ENCODE measurements around the gene ATXN2.
"Not testable (repeated sequence)": the region's sequence is repeated elsewhere in the genome, so short reads cannot be mapped to it uniquely, and the experiment has no call there.

The ATXN2 gene

DNA sequence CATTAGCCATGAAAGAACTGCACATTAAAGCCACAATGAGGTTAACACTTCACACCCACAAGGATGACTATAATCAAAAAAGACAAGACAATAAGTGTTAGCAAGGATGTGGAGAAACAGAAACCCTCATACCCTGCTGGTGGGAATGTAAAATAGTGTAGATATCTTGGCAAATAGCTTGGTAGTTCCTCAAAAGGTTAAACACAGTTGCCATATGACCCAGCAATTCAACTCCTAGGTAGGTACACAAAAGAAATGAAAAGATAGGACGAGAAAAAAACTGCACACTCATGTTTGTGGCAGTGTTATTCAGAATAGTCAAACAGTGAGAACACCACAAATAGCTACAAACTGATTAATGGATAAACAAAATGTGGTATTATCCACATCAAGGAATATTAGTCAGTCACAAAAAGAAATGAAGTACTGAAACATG lies 93.5 kb downstream of the ATXN2 start:
- no peak for DNase-seq

DNA sequence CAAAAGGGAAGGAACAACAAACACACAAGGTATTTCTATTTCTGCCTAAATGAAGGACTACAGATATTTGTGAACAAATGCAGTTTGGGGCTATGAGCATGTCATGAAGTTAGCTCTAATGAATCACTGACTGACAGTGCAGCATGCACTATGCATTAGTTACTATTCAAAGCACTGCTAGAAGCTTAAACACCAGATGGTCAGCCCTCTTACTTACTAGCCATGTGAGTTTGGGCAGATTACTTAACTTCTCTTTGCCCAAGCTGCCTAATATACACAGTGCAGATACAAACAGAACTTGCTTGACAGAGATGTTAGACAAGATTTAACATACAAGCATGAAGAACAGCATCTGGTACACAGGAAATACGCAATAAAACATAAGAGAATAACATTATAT lies 96.0 kb downstream of the ATXN2 start:
- no peak for DNase-seq

DNA sequence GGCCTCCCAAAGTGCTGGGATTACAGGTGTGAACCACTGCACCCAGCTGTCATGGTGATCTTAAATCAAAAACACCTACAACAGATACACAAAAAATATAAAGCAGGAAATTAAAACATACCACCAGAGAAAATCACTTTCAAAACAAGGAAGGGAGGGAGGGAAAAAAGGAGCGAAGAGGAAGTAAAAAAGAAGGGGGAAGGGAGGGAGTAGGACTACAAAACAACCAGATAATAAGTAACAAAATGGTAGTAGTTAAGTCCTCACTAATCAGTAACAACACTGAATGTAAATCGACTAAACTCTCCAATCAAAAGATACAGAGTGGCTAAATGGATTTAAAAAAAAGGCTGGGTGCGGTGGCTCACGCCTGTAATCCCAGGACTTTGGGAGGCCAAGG lies 104.4 kb downstream of the ATXN2 start:
- DNase-seq, result no peak

DNA sequence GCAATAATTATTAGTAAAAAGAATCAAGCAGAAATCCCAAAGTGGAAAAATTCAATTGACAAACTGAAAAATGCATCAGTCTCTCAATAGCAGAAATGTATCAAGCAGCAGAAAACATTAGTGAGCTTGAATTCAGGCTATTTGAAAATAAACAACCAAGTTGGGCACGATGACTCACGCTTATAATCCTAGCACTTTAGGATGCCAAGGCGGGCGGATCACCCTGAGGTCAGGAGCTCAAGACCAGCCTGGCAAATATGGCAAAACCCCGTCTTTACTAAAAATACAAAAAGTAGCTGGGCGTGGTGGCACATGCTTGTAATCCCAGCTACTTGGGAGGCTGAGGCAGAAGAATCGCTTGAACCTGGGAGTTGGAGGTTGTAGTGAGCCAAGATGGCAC lies 106.1 kb downstream of the ATXN2 start:
- DNase-seq, result not testable (repeated sequence)

DNA sequence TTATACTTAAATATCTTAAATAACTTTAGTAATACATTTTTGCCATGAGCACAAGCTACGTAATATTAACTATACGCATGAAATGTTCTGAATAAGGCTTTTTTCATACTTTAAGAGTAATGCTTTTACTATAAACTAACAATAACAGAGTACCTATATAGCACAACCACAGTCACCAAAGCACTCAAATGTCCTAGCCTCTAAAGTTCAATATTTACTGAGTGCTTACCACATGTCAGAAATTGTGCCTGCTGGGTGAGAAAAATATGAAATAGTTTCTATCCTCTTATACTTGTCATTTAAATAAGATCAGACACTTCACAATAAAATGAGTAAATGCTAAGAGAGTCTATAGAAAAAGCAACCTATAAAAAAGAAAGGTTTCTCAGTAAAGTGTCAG lies 110.3 kb downstream of the ATXN2 start:
- no peak for DNase-seq

DNA sequence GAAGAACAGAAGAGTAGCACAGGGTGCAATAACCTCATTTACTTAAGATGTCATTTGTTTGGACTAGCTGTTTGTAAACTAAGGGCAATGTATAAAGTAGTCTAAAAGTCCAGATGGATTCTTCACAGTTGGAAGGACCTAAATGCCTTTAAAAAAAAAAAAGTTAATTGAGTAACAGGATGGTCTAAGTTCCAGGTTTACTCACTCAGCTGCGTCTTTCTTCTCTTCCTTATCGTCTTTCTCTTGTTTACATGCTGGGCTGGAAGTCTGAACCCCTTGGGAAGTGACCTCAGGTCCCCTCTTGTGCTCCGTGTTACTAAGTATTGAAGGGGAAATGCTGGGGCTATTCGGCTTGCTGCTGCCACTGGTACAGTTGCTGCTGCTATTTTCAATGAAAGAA lies 110.8 kb downstream of the ATXN2 start:
- no peak for DNase-seq

DNA sequence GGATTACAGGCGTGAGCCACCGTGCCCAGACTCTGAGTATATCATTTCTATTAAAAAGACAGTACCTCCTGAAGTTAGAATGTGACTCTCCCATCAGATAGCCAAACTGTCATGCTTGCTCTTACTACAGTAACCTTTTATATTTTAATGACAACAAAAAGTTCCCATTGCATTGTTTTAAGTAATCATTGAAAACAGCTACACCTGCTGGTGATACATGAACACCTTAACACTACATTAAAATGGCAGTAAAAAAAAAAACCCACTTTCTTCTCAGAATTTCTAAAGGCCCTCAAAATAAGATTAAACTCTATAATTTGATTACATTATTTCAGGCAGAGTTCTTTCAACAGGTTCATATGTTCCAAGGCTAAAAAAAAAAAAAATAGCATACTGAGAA lies 116.7 kb downstream of the ATXN2 start:
- DNase-seq, result no peak

DNA sequence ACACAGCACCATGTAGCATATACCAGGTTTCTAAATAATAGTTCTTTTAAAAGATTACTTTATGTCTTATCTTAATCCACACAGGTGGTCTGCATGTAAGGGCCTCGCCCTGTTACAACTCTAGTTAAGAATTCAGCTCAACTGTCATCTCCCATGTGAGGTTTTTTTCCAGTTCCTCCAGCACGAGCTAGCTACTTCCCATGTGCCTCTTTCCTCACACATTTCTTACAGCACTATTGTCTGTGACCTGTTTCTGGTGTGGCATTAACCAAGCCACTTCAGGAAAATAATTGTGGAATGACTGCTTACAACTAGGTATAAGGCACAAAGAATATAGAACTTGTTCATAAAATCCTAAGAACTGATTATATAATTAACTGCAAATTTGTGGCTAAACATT lies 127.9 kb downstream of the ATXN2 start:
- DNase-seq, result no peak

DNA sequence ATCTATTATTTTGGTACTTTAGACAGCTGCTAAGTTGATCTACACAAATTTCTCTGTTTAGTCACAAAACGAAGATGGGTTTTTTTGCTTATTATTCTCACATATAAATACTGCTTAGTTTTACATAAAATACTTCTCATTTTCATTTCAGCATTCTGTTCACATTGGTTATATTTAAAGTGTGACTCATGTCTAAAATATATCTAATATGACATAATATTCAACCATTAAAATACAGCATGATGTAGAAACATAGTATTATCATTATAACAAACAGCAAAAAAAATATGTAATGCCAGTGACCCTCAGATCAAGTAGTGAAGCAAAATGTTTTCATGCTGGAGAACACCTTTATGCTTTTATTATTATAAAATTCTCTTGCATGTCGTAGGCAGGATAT lies 129.7 kb downstream of the ATXN2 start:
- no peak for DNase-seq

DNA sequence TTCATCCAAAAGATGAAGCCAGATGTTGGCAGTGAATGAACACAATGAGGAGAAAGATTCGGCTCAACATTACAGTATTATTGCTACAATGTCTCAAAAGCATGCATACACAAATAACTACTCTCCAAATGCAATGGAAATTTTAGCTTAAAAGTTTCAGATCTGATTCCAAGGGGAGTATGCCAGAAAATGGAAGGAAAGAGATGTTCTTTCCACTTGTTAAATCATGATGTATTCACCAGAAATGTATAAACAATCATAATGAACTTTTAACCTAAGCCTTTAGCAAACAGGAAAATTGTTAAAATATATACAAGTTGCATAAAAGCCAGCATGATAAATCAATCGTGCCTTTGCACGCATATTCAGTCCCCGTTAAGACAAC lies 131.3 kb downstream of the ATXN2 start:
- no peak for DNase-seq

DNA sequence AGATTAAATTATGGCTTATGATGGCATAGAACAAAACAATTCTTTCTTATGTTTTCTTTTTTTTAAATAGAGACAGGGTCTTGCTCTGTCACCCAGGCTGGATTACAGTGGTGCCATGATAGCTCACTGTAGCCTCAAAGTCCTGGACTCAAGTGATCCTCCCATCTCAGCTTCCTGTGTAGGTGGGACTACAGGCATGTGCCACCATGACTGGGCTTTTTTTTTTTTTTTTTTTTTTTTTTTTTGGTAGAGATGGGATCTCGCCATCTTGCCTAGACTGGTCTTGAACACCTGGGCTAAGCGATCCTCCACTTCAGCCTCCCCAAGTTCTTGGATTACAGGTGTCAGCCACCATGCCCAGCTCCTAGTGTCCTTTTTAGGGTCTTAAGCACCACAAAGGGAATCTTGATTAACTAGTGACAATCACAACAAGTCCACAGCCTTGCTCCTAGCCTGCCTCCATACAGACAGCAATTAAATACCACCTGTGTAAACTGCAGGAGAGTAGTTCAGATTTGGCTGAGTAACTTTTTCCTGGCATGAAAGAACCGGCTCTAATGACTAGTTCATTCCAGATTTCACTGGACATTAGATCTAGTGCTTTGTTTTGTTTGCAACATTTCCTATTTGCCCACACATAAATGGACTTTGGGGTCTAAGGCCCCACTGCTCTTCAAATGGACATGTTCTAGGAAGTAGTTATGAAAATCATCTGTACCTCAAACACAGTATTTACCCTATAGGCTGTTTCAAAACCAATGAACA lies 131.8 kb downstream of the ATXN2 start:
- DNase-seq, result no peak

DNA sequence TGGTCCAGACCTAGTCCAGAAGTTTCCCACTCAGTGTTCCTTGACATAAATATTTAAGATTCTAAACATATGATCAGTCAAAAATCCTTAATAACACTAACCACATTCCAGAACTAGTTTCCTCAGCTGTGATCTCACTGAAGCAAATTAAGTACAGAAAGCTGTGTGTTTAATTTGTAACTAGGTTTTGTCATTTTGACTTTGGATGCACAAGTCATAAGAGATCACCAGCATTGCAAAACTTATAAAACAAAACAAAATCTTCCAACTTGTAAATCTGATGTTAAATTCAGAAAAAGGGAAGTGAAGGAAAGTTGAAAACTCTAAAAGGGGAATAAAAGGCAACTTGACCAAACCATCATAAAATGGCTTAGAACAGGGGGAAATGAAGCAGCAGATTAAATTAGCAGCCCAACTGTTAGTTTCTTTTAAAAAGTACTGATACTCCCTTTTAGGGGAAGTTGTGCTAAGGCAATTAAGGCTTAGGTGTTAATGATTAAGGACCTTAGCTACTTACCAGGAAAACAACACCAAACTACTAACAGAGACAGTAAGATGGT lies 136.8 kb downstream of the ATXN2 start:
- no peak for DNase-seq

DNA sequence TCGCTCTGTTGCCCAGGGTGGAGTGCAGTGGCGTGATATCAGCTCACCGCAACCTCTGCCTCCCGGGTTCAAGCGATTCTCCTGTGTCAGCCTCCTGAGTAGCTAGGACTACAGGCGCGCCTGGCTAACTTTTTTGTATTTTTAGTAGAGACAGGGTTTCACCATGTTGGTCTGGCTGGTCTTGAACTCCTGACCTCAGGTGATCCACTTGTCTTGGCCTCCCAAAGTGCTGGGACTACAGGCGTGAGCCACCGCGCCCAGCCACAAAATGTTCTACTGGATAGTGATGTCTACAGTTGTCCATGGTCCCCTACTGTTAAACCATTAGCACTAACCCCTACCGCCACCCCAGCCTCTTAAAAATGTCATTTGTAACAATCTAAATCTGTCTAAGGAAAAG lies 139.0 kb downstream of the ATXN2 start:
- DNase-seq, result not testable (repeated sequence)

DNA sequence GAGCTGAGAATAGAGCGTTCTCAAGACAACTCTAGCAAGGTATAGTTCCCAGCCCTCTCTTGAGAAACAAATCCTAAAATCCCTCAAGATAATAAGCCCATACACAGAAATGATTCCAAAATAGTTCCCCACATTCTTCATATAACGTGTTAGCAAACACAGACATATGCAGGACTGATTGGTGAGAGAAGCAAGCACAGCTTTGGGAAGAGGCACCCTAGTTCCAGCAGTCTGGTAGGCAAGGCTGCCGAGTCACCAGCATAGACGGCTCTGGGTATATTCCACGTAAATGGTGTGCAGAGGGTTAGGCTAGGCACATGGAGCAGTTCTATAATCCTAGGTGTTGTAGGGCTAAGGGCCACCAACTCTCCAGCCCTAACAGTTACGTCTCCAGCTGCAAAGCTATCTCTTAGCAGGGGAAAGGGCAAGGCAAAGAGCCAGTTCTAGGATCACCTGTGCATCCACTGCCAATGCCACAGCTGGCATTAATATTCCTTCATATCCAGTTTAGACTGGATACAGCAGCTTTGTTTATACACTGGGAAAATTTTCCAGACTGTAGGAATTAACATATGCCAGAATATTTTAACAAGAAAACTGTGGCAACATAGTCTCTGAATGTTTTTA lies 140.5 kb downstream of the ATXN2 start:
- no peak for DNase-seq

DNA sequence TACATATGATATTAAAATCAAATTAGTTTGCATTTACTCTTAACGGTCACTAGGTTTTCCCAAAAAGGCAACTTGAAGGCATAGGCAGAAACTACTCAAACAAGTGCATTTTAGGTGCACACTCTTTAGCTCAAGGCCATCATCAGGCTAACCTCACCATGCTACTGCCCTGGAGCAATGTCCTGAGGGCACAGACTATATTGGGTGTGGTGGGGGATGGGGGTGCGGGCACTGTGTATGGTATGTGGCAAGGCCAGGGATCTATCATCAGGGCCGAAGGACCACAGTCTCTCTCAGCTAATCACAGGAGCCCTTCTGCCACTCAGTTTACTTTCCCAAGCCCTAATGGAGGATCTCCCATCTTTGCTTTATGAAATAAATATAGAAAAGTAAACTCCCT lies 141.5 kb downstream of the ATXN2 start:
- DNase-seq, result no peak

DNA sequence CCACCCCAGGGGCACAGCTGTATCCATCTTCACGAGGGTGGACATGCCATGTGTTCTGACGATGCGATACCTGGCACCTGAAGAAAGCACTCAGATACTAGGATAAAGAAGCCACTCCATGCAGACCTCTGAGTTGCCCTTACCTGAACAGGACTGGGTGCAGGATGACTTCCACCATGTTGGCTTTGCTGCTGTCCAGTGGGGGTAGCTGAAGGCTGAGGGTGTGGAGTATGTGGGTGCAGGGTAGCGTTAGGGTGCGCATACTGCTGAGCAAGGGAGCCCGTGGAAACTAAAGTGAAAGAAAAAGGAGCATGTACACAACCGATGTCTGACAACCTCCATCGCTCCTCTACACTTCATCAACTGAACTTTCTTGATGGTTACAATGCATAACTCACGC lies 142.0 kb downstream of the ATXN2 start:
- DNase-seq, result no peak

DNA sequence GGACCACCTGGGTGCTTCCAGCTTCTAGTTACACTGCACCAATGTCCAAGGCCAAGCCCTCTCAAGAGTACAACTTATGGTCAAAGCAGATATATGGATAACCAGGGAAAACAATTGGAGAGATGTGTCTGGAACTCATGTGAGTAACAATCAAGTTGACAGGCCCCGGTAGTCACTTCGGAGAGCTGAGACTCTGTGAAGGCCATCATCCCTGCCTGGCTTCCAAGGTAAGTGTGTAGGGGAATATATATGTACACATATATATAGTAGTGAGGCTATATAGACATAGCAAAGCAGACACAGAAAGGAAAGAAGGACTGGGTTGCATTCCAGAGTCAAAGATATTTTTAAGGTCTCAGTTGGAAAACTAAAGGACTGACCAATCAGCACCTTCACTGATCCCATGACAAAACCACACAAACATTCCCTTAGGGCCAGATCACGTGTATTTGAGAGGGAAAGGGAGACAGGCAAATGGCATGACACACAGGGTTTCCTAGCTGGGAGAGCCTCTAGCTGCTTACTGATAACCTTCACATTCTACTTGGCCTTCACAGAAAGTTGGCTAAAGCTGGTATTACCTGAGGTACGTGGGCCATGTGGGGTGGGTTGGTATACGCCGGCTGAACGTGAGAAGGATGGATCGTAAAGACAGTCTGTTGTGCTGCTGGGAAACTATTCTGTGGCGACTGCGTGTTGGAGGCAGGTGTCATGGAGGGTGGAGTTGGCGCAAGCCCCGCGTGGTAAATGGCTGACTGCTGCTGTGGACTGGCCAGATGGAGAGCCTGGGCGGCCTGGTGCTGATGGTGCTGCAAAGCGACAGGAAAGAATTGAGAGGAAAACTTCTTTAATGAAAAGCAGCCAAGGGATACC lies 143.4 kb downstream of the ATXN2 start:
- no peak for DNase-seq

DNA sequence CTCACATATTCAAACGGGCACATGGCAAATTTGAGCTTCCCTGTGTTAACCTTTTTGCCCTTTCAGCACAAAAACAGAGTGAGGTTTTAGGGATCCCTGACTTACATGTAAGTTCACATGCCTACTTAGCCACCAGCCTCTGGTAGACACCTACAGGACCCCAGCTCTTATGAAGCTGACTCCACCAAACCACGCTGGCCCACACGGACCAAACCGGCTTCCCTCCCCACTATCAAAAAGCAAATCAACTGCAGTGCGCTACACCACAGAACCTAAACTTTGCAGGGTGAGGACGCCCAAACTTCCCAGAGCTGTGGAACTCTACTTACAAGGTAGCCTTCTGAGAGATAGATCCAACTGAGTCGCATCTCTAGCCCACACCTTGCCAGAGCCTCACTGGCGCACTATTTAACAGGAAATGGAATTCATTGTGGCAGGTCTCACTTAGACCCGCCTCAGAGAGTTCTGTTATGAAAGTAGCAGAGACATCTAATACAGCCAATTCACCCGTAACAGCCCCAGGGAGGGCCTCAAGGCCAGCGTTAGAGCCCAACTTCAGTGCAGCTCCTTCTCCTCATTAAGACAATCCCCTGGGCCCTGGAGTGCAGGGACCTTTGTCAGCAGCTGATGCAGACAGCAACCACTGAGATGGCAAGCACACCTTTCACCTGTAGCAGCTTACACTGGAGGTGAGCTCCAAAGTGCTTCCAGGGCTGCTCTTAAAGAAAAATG lies 144.2 kb downstream of the ATXN2 start:
- DNase-seq, result no peak

DNA sequence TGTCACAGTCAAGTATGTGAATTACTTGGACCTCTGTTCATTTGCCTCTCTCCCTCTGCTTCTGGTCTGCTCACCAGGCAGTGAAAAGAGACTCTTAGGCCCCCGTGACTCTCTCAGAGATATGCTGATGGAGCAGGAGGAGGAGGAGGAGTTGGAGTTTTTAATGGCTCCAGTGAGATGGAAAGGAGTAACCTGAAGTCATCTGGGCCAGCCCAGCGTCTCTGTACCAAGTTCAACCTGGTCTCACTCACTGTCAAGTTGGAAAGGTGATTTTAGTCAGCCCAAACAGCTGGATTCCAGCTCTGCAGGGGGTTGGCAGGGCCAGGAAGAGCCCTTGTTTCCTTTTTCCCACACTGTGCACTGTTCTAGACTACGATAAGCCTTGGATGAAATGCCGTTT lies 144.8 kb downstream of the ATXN2 start:
- no peak for DNase-seq

DNA sequence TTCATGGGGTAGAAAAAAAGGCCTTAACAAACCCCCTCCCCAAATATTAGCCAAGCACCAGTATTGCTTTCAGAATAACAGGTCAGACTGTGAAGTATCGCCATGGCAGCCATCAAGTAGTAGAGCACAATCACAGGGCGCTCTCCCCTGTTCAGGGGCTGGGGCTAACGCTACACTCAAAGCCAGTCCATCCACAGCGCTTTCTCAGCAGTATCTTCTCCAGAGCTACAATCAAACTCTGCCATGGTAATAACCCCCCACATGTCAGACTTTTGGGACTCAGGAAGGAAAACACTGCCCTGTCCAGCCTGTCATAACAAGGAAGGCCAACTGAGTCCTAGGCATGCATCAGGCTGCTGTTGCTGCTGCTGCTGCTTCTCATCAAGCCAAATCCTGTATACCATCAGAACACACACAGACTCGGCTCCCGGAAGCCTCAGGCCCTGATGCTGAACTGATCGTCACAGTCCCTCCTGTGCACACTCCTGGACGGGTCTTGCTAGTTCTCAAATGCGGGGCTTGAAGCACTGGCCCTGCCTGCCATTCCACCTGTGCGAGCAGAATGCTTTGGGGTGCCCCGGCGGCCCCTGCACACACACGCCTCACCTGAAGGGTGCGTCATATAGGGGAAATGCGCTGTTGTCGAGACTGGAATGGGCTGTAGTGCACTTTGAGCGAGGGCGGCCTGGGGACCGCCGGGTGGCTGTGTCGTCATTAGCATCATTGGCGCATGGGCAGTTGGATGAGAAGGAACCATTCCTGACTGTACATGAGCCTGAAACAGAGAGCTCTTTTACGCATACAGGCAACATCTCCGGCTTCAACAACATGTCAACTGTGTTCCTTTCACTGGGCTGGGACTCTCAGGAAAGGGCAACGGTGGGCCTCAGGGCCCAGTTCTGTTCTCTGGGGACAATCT lies 145.8 kb downstream of the ATXN2 start:
- DNase-seq, result peak in 6 of 14 donors; percentile 32 to 65 (median 40)

DNA sequence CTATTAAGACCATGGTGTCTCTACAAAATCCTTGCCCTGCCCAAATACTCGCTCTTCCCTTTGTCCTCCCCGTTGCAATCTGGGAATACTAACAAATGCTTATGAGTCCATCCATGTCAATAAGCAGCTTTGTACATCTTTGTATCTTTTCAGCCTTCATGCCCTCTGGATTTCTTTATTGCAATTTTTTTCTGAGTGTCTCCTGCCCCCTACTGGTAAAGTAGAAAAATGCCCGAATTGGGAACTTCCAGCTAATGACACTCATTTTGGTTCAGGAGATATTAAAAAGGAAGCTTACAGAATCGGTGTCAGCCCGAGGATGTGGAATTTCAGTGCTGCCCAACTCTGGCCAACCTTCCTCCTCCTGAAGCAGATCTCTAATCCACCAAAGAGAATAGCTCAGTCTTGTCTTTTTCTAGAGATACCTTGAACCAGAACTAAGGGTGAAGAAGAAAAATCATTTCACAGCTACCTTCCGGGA lies 147.4 kb downstream of the ATXN2 start:
- DNase-seq, result peak in 2 of 14 donors; percentile 26 to 56

All from C1 segment of cervical spinal cord (tissue), 14 donors.